HG03066 (cell line): ENCODE results near the gene MAN1C1.

ENCODE experiments used
- ATAC-seq: cut with Tn5 transposase; IDR thresholded peaks from one replicate; pipeline ENCODE4 v1.9.1; 2021; ENCODE audit warnings: low read depth; ENCODE audit not compliant: unreplicated experiment

The MAN1C1 gene

GRCh38 chr1:25793585-25794170, 177.1 kb downstream of the MAN1C1 start:
- ATAC-seq: no peak

- no peak for ATAC-seq
Observed at GRCh38 chr1:25794325-25794724, 177.7 kb downstream of the MAN1C1 start.

- no peak for ATAC-seq
Observed at GRCh38 chr1:25795211-25795610, 178.6 kb downstream of the MAN1C1 start.

GRCh38 chr1:25795946-25796810, 179.6 kb downstream of the MAN1C1 start:
- no peak for ATAC-seq

- ATAC-seq: no peak
Observed at GRCh38 chr1:25796811-25797458, 180.3 kb downstream of the MAN1C1 start.

GRCh38 chr1:25797939-25798338, 181.3 kb downstream of the MAN1C1 start:
- ATAC-seq: no peak

- ATAC-seq: no peak
Observed at GRCh38 chr1:25798666-25799351, 182.2 kb downstream of the MAN1C1 start.

- no peak for ATAC-seq
Observed at GRCh38 chr1:25799352-25799934, 182.9 kb downstream of the MAN1C1 start.

- no peak for ATAC-seq
Observed at GRCh38 chr1:25799935-25800702, 183.5 kb downstream of the MAN1C1 start, which contains the start of gene SELENON. TSS of gene SELENON (plus strand) at chr1:25800193. CDS start at chr1:25800231, 38 bp downstream.

GRCh38 chr1:25800703-25801377, 184.2 kb downstream of the MAN1C1 start:
- no peak for ATAC-seq

GRCh38 chr1:25802915-25803314, 186.3 kb downstream of the MAN1C1 start:
- peak; percentile 46 for ATAC-seq

- no peak for ATAC-seq
Observed at GRCh38 chr1:25803368-25803767, 186.8 kb downstream of the MAN1C1 start.

GRCh38 chr1:25804244-25804963, 187.8 kb downstream of the MAN1C1 start:
- peak; percentile 55 for ATAC-seq

- ATAC-seq: no peak
Observed at GRCh38 chr1:25804964-25805862, 188.6 kb downstream of the MAN1C1 start.

GRCh38 chr1:25805863-25806225, 189.3 kb downstream of the MAN1C1 start:
- ATAC-seq: no peak

GRCh38 chr1:25806418-25806817, 189.8 kb downstream of the MAN1C1 start:
- no peak for ATAC-seq

GRCh38 chr1:25807480-25808390, 191.1 kb downstream of the MAN1C1 start:
- no peak for ATAC-seq
